Ascending aorta (tissue), 2 donors: ENCODE data around the gene INO80C. TPM values are rescaled to one million over a fixed set of nuclear protein-coding genes. Genes with fewer than 3 reads are reported as not detected.

Experiments
- DNase-seq, 2 donors: peaks; one replicate each; pipeline ENCODE4 v3.0.0-alpha.2; 2019; ENCODE audit warnings: low spot score in 2 of 2
- H3K27ac ChIP-seq, 2 donors: fragments of 200-600 bp; sonication (generic); one replicate each; pipeline ENCODE4 v1.5.1; 2016 to 2017; ENCODE audit warnings: mild to moderate bottlenecking in 1 of 2
- H3K27me3 ChIP-seq: fragments of 200-600 bp; sonication (generic); one replicate; pipeline ENCODE4 v1.5.1; 2017
- H3K36me3 ChIP-seq, 2 donors: fragments of 200-600 bp; sonication (generic); one replicate each; pipeline ENCODE4 v1.5.1; 2016
- H3K4me1 ChIP-seq, 2 donors: fragments of 200-600 bp; sonication (generic); one replicate each; pipeline ENCODE4 v1.5.1; 2016 to 2017; ENCODE audit warnings: mild to moderate bottlenecking in 1 of 2
- H3K4me3 ChIP-seq, 2 donors: fragments of 200-600 bp; sonication (generic); one replicate each; pipeline ENCODE4 v1.5.1; 2016 to 2017; ENCODE audit warnings: mild to moderate bottlenecking in 1 of 2
- H3K9me3 ChIP-seq, 2 donors: fragments of 200-600 bp; sonication (generic); one replicate each; pipeline ENCODE4 v1.5.1; 2016
- intact Hi-C: fragments of 100-400 bp; cut with DNase I; formaldehyde crosslinking; loops from one replicate; pipeline ENCODE4 v1.15.1; 2023
- total RNA-seq: library from RNA; depleted of rRNA; stranded (reverse); fragments of >200 nt; gene quantifications from one replicate; pipeline ENCODE4 v1.1.0, GENCODE V29; 2016
- TF ChIP-seq, protein P1 (sequence below), 3 experiments: fragments of 200-600 bp in 2 of 3; fragments of 450-650 bp in 1 of 3; sonication (generic) in 2 of 3; IDR thresholded peaks; one replicate each; pipeline ENCODE4 v1.5.1; 2016 to 2019; ENCODE audit warnings: antibody characterized with exemption in 3 of 3, mild to moderate bottlenecking in 1 of 3, moderate library complexity in 1 of 3

Gene INO80C
- total RNA-seq, 1 donor from 2014 or later: 11.2 TPM

DNA sequence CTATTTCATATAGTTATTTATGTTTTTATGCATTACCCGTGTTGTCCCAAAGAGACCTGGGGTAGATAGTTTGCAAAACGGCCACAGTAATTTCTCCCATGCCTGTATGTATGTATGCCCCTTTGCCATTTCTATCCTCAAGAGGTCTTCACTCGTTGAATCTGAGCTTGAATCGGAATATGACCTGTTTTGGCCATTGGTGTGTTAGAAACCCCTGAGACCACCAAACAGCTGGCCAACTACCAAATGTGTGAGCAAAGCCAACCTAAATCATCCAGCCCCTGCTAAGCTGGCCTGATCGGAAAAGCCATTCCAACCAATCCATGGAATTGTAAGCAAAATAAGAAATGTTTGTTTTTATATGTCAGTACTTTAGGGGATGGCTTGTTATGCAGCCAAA is 23.4 kb upstream of the INO80C start:
- DNase-seq: no peak
- no peaks in the 10 kb centered on the region for H3K27me3 ChIP-seq
- H3K9me3 ChIP-seq: no peaks in the 10 kb centered on the region
- H3K4me3 ChIP-seq: no peak overlapping the region
- TF ChIP-seq, protein P1, sequence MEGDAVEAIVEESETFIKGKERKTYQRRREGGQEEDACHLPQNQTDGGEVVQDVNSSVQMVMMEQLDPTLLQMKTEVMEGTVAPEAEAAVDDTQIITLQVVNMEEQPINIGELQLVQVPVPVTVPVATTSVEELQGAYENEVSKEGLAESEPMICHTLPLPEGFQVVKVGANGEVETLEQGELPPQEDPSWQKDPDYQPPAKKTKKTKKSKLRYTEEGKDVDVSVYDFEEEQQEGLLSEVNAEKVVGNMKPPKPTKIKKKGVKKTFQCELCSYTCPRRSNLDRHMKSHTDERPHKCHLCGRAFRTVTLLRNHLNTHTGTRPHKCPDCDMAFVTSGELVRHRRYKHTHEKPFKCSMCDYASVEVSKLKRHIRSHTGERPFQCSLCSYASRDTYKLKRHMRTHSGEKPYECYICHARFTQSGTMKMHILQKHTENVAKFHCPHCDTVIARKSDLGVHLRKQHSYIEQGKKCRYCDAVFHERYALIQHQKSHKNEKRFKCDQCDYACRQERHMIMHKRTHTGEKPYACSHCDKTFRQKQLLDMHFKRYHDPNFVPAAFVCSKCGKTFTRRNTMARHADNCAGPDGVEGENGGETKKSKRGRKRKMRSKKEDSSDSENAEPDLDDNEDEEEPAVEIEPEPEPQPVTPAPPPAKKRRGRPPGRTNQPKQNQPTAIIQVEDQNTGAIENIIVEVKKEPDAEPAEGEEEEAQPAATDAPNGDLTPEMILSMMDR (IDR thresholded peaks at IDR 0.05): no peak
- intact Hi-C loops: no loop called here
- H3K27ac ChIP-seq: no peak overlapping the region
- peaks cover 0 to 1% of the 10 kb centered on the region in 2 donors for H3K4me1 ChIP-seq
- H3K36me3 ChIP-seq: no peaks in the 10 kb centered on the region

DNA sequence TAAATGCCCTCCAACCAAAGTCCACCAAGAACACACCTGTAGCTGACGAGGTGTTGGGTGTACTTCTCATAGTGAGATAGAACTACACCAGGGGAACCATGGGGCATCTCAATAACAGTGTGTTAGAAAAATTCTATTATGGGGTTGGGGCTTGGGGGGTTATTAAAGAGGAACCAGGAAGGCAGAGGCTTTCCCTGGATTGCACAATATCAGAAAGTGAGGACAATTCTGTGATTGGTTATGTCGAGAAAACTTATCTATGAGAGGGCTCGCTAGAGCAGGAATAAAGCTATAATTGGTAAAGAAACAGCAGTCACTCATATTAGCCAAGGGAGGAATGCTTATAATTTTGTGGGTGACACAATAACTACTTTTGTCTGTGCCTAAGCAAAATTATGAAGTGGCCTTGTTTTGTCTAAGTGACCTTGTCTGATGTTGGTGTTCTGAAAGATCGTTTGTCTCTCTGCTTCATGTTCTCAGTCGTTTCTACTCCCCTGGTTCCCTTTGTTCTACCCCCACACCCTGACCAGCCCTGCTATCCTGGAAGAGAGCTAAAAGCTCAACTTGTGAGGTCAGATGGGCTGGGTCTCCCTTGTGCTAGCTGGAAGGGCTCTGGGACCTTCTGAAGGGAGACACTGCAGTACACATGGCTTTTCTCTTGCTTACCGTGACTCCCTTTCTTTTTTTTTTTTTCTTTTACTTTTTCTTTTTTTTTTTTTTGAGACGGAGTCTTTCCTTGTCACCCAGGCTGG is 21.6 kb upstream of the INO80C start:
- Histone ChIP-seq H3K27me3 (no peaks in the 10 kb centered on the region), H3K27ac (no peak overlapping the region), H3K9me3 (no peaks in the 10 kb centered on the region), H3K4me3 (no peak overlapping the region), H3K36me3 (no peaks in the 10 kb centered on the region), H3K4me1 (no peaks in the 10 kb centered on the region)
- intact Hi-C loops: no loop called here
- DNase-seq: no peak
- TF ChIP-seq, protein P1 (IDR thresholded peaks at IDR 0.05): no peak

DNA sequence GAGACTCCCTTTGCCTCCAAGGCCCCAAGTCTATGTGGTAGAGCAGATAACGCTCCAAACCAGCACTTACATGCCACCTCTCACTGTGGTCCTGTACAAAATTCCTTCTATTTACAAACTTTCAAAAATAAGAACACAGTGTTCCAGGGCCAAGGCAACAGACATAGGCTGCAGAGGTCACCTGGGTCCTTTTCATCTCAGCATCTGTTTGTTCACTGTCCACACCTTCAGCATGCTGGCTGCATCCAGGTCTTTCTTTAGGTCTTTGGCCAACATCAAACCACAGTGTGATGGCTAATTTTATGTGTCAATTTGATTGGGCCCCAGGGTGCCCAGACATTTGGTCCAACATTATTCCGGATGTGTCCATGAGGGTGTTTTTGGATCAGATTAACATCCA is 20.0 kb upstream of the INO80C start:
- no peaks in the 10 kb centered on the region for H3K27me3 ChIP-seq
- H3K4me1 ChIP-seq: peaks cover 0 to 5% of the 10 kb centered on the region in 2 donors
- no peaks in the 10 kb centered on the region for H3K36me3 ChIP-seq
- H3K9me3 ChIP-seq: no peaks in the 10 kb centered on the region
- intact Hi-C loops: no loop called here
- H3K4me3 ChIP-seq: no peak overlapping the region
- no peak overlapping the region for H3K27ac ChIP-seq
- DNase-seq: no peak
- TF ChIP-seq, protein P1 (IDR thresholded peaks at IDR 0.05): no peak

DNA sequence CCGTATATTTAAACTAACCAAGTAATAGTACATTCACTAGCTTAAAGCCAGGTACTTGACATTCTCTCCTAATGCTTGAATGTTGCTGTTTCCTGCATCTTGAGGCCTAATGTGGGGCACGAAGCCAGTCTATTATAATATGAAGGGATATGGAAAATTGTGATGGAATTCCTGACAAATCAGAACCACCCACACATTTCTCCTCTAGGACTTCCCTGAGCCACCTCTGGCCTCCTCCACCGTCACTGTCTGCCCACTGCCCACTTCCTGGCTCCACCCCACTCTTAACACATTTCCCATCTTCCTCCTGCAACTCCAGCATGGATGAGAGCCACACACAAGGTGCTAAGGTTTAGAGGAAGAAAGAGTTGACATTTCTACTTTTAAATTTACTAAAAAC is 19.0 kb upstream of the INO80C start:
- DNase-seq: no peak
- no peaks in the 10 kb centered on the region for H3K36me3 ChIP-seq
- TF ChIP-seq, protein P1 (IDR thresholded peaks at IDR 0.05): no peak
- intact Hi-C loops: no loop called here
- no peaks in the 10 kb centered on the region for H3K9me3 ChIP-seq
- peaks cover 0 to 5% of the 10 kb centered on the region in 2 donors for H3K4me1 ChIP-seq
- H3K4me3 ChIP-seq: no peak overlapping the region
- no peak overlapping the region for H3K27ac ChIP-seq
- H3K27me3 ChIP-seq: no peaks in the 10 kb centered on the region

DNA sequence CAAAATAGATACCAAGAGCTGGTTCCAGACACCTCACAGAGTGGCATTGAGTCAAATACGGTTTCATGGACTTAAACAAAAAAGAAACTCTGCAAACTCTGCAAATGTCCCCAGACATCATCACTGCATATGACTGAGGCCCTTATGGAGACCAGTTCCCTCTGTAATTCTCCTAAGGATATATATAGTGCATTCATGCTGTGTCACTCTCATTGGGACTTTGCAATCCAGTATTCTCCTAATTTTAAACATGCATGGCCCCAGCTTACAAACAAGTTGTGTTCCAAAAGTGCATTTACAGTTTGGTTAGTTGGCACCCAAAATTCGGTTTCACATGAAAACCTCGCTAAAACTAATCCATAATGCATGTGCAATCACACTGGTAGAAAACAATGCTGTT is 18.6 kb upstream of the INO80C start:
- Histone ChIP-seq H3K4me3 (no peak overlapping the region), H3K27ac (no peak overlapping the region), H3K9me3 (no peaks in the 10 kb centered on the region), H3K27me3 (no peaks in the 10 kb centered on the region), H3K36me3 (no peaks in the 10 kb centered on the region), H3K4me1 (peaks cover 0 to 5% of the 10 kb centered on the region in 2 donors)
- intact Hi-C loops: no loop called here
- no peak for DNase-seq
- TF ChIP-seq, protein P1 (IDR thresholded peaks at IDR 0.05): no peak
